ENCODE results near the gene ATP6V0B. TPM values are rescaled to one million over a fixed set of nuclear protein-coding genes. Genes with fewer than 3 reads are reported as not detected.

Gene ATP6V0B
- total and polyA plus RNA-seq, 2 of the 8 experiments (the other 6 are each of a cell fraction or from before 2014, with no cell fraction given), result 105 to 308 TPM

DNA sequence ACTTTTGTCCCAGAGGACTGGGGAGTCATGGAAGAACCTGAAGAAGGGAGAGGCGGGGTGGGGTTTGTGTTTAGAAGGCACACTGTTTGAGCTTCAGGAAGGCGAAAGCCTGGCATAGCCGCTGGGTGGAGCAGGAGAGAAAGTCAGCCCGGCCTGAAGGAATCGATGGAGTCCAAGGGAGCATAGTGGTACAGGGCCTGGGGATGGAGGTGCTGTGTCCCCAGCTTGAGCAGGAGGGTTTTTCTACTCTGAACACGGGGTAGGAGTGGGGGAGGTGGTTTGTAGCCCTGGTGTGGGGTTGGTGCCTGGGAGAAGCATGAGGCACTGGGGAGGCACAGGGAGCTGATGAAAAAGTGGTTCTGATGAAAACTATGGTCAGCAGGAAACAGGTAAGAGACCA, 12.0 kb downstream of the ATP6V0B start:
- Histone ChIP-seq H3K4me2 (ENCODE audit: insufficient read depth in 1 of 2, low read depth in 2 of 2, low read length in 2 of 2) (no peak overlapping the region), H4K91ac (replicated peaks; ENCODE audit: insufficient read length, low read length) (no peak overlapping the region), H2AK5ac (ENCODE audit: low read depth, low read length) (no peak overlapping the region), H3K23ac (ENCODE audit: insufficient read length) (no peak overlapping the region), H3K36me3 (ENCODE audit: control insufficient read depth in 2 of 4, insufficient read depth in 4 of 4, low read length in 3 of 4) (peaks cover 0 to 18% (median 6%) of the 10 kb centered on the region in 4 experiments; a peak in 3 of 8 replicates), H3K79me1 (ENCODE audit: low read depth, low read length) (peaks cover 8% of the 10 kb centered on the region), H2AFZ (ENCODE audit: low read length) (no peak overlapping the region), H3K9ac (replicated peaks in 1 of 4; ENCODE audit: extremely low read depth in 1 of 4, low read depth in 3 of 4, low read length in 3 of 4) (no peak overlapping the region), H2BK120ac (replicated peaks; ENCODE audit: low read depth, low read length) (no peak overlapping the region), H3K4me1 (replicated peaks in 1 of 4; ENCODE audit: control insufficient read depth in 3 of 4, insufficient read depth in 4 of 4, low read length in 3 of 4) (peaks cover 0 to 5% (median 2%) of the 10 kb centered on the region in 4 experiments; a peak in 3 of 7 replicates), H3K9me3 (ENCODE audit: insufficient read depth in 2 of 2, low read depth in 1 of 2, low read length in 1 of 2) (no peaks in the 10 kb centered on the region), H3K27me3 (replicated peaks in 1 of 4; ENCODE audit: control insufficient read depth in 3 of 4, extremely low read depth in 1 of 4, insufficient read depth in 3 of 4, low read length in 3 of 4) (no peaks in the 10 kb centered on the region), H3K79me2 (ENCODE audit: control insufficient read depth in 1 of 2, insufficient read depth in 2 of 2, low read length in 2 of 2) (no peaks in the 10 kb centered on the region), H2BK12ac (ENCODE audit: low read depth, low read length) (no peak overlapping the region), H3K4ac (replicated peaks; ENCODE audit: insufficient read length, low read depth, low read length) (no peak overlapping the region), H3K4me3 (ENCODE audit: extremely low read depth in 1 of 4, insufficient read depth in 2 of 4, low read depth in 3 of 4, low read length in 4 of 4) (no peak overlapping the region), H2BK15ac (ENCODE audit: low read length) (no peak overlapping the region), H3K56ac (replicated peaks; ENCODE audit: insufficient read length, low read depth, low read length) (no peak overlapping the region), H2BK20ac (ENCODE audit: low read length) (no peak overlapping the region), H3K18ac (ENCODE audit: extremely low read depth, low read length) (no peak overlapping the region), H4K20me1 (replicated peaks in 1 of 2; ENCODE audit: control insufficient read depth in 1 of 2, insufficient read depth in 2 of 2, low read length in 2 of 2) (peaks cover 0 to 17% of the 10 kb centered on the region in 2 experiments), H4K8ac (ENCODE audit: extremely low read depth, insufficient read depth, low read length) (no peak overlapping the region), H2BK5ac (ENCODE audit: low read depth, low read length) (no peak overlapping the region), H4K5ac (ENCODE audit: insufficient read length, low read depth, low read length) (no peak overlapping the region), H3K27ac (ENCODE audit: low read depth, low read length) (no peak overlapping the region), H3K14ac (ENCODE audit: insufficient read length) (no peak overlapping the region), H3K23me2 (ENCODE audit: low read depth, low read length) (peaks cover 6% of the 10 kb centered on the region; the same call in 1 of the 2 replicates)
- ChIA-PET POLR2A (ENCODE audit: partially characterized antibody) (interaction anchor here (0.7 to 13.6 kb wide), 6 partner anchors 9 to 77 kb away, joined by 3 to 189 read pairs (median 4); partner anchors contain the start of genes ATP6V0B, B4GALT2, DPH2 and IPO13), CTCF (ENCODE audit: partially characterized antibody) (interaction anchor here (0.9 to 21.8 kb wide), 9 partner anchors 10 to 274 kb away, joined by 3 to 478 read pairs (median 5); partner anchors contain the start of gene ATP6V0B)
- WGBS, 2 experiments (ENCODE audit: extremely low coverage in 1 of 2, insufficient coverage in 1 of 2, insufficient read length in 1 of 2, insufficient replicate concordance in 2 of 2, low coverage in 1 of 2, low lambda C conversion rate in 2 of 2, missing lambda C conversion rate in 1 of 2), result 84% methylated on average over 6 of the region's 6 CpGs; no CpG with 5 or more reads in 1 of the 2 experiments
- no peak for TF ChIP-seq CREB1 (IDR thresholded peaks at IDR 0.05)
- TF ChIP-seq KDM5A (IDR thresholded peaks at IDR 0.05; ENCODE audit: low read length), result no peak
- no peak for TF ChIP-seq POLR2AphosphoS5 (IDR thresholded peaks at IDR 0.05; ENCODE audit: low read depth, low read length)
- no peak for TF ChIP-seq TEAD4 (IDR thresholded peaks at IDR 0.05; ENCODE audit: low read depth, low read length)
- FAIRE-seq (no peak), DNase-seq (ENCODE audit: low read depth in 1 of 2, low spot score in 2 of 2) (no peak)
